HEK293T (cell line): ENCODE data around the gene CNBD2.
"Not testable (repeated sequence)": the region's sequence is repeated elsewhere in the genome, so short reads cannot be mapped to it uniquely, and the experiment has no call there.

ENCODE experiments used
- CTCF ChIA-PET: fragments of 350-600 bp; formaldehyde crosslinking; extraction: SDS; loops from one replicate; lab custom pipeline; 2021; ENCODE audit warnings: antibody characterized with exemption, inconsistent platforms; lab: Yijun Ruan, JAX
- POLR2A ChIA-PET: fragments of 350-600 bp; formaldehyde crosslinking; extraction: SDS; loops from one replicate; lab custom pipeline; 2020; ENCODE audit warnings: antibody characterized with exemption, inconsistent platforms; lab: Yijun Ruan, JAX
- DNase-seq: peaks from one replicate; pipeline ENCODE4 v3.0.0; 2012; ENCODE audit warnings: mixed read lengths; ENCODE audit errors: extremely low spot score
- ARNT ChIP-seq: fragments of 450-650 bp; IDR thresholded peaks from 2 replicates; pipeline ENCODE4 v1.6.1; 2017; ENCODE audit warnings: mild to moderate bottlenecking
- BHLHE40 ChIP-seq: fragments of 450-650 bp; IDR thresholded peaks from 2 replicates; pipeline ENCODE4 v1.6.1; 2016; ENCODE audit warnings: mild to moderate bottlenecking, moderate library complexity, borderline replicate concordance
- CTBP1 ChIP-seq: fragments of 450-650 bp; IDR thresholded peaks from 2 replicates; pipeline ENCODE4 v1.6.1; 2016; ENCODE audit warnings: borderline replicate concordance
- ELF4 ChIP-seq: fragments of 450-650 bp; IDR thresholded peaks from 2 replicates; pipeline ENCODE4 v1.6.1; 2017; ENCODE audit warnings: antibody characterized with exemption
- FOXA1 ChIP-seq: fragments of 450-650 bp; IDR thresholded peaks from 2 replicates; pipeline ENCODE4 v1.6.1; 2016; ENCODE audit warnings: mild to moderate bottlenecking
- FOXK2 ChIP-seq: fragments of 450-650 bp; IDR thresholded peaks from 2 replicates; pipeline ENCODE4 v1.6.1; 2016; ENCODE audit warnings: mild to moderate bottlenecking
- FOXM1 ChIP-seq: fragments of 450-650 bp; IDR thresholded peaks from 2 replicates; pipeline ENCODE4 v1.6.1; 2017; ENCODE audit warnings: mild to moderate bottlenecking, borderline replicate concordance
- HDGF ChIP-seq: fragments of 450-650 bp; IDR thresholded peaks from 2 replicates; pipeline ENCODE4 v1.6.1; 2017; ENCODE audit warnings: antibody characterized with exemption, borderline replicate concordance
- L3MBTL2 ChIP-seq: fragments of 450-650 bp; conservative IDR thresholded peaks from 2 replicates; pipeline ENCODE4 v1.6.1; 2016; ENCODE audit warnings: mild to moderate bottlenecking
- LEF1 ChIP-seq: fragments of 450-650 bp; IDR thresholded peaks from 2 replicates; pipeline ENCODE4 v1.6.1; 2017; ENCODE audit warnings: mild to moderate bottlenecking, borderline replicate concordance
- NFRKB ChIP-seq: fragments of 450-650 bp; IDR thresholded peaks from 2 replicates; pipeline ENCODE4 v1.6.1; 2016; ENCODE audit warnings: mild to moderate bottlenecking, moderate library complexity
- PKNOX1 ChIP-seq: fragments of 450-650 bp; IDR thresholded peaks from 2 replicates; pipeline ENCODE4 v1.6.1; 2016
- SP1 ChIP-seq: fragments of 450-650 bp; IDR thresholded peaks from 2 replicates; pipeline ENCODE4 v1.6.1; 2017
- SUZ12 ChIP-seq: fragments of 450-650 bp; IDR thresholded peaks from 2 replicates; pipeline ENCODE4 v1.6.1; 2016; ENCODE audit warnings: mild to moderate bottlenecking
- TARDBP ChIP-seq: fragments of 450-650 bp; IDR thresholded peaks from 2 replicates; pipeline ENCODE4 v1.6.1; 2016
- ZNF384 ChIP-seq: fragments of 450-650 bp; IDR thresholded peaks from 2 replicates; pipeline ENCODE4 v1.6.1; 2016

CNBD2 gene

GRCh38 chr20:36050436-36051317 lies 82.3 kb downstream of the CNBD2 start:
- DNase-seq: peak; percentile 85
- CTCF ChIA-PET: no interaction called here
- POLR2A ChIA-PET: interaction anchor here (0.6 to 1.1 kb wide), 3 partner anchors 13 to 308 kb away, joined by 3 read pairs; partner anchors contain the start of gene RBM39
- TF ChIP-seq NFRKB: 0 out of 2 replicates have a peak, but pooled peaks have one; percentile 4
- TF ChIP-seq L3MBTL2: peak; percentile 50; the same call in 1 of the 2 replicates
- peak; percentile 80 for TF ChIP-seq ELF4
- 0 out of 2 replicates have a peak, but pooled peaks have one; percentile 15 for TF ChIP-seq ARNT
- no peak for TF ChIP-seq SP1
- TF ChIP-seq PKNOX1: peak; percentile 37; the same call in 1 of the 2 replicates
- TF ChIP-seq CTBP1: 0 out of 2 replicates have a peak, but pooled peaks have one; percentile 77
- no peak for TF ChIP-seq SUZ12
- TF ChIP-seq TARDBP: no peak

DNA sequence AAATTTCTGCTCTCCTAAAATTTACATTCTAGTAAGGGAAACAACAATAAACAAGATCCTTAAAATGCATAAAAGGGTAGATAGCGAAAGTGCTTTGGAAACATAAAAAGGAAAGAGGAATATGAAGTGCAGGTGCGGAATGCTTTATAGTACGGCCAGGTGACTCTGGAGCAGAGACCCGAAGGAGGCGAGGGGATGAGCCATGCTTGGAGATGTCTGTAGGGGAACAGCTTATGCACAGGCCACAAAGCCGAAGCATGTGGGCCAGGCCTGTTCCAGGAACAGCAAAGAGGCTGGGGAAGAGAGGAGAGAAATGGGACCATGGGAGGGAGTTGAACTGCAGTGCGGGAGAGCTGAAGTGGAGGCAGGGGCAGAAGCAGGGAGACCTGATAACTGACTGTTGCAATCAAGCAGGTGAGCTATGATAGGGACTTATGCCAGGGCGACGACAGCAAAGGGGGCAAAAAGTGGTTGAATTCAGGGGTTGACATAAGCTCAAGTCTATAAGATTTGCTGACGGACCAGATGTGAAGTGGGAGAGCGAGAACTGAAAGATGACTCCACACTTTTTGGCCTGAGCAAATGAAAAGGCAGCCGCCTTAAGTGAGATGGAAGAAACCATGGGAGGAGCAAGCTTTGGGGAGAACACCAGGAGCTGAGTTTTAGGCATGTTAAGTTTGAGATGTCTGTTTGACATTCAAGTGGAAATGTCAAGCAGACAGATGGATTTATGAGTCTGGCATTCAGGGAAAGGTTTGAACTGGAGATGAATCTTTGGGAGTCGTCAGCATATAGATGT lies 83.1 kb downstream of the CNBD2 start:
- CTCF ChIA-PET: no interaction called here
- DNase-seq: no peak
- POLR2A ChIA-PET: interaction anchor here (0.7 to 1.0 kb wide), 3 partner anchors 13 to 309 kb away, joined by 3 to 7 read pairs (median 5); partner anchors contain the start of genes RBM39 and SCAND1

GRCh38 chr20:36052117-36052513 lies 83.7 kb downstream of the CNBD2 start:
- no peak for DNase-seq
- POLR2A ChIA-PET: interaction anchor here (0.9 to 1.0 kb wide), 2 partner anchors 12 to 98 kb away, joined by 5 to 7 read pairs; partner anchors contain the start of gene SCAND1
- CTCF ChIA-PET: no interaction called here
- TF ChIP-seq LEF1 (no peak), ZNF384 (no peak), FOXK2 (no peak)

More for the DNA sequence above, 83.1 kb downstream of the CNBD2 start:
- TF ChIP-seq FOXM1: no peak
- no peak for TF ChIP-seq ELF4
- TF ChIP-seq PKNOX1: no peak
- no peak for TF ChIP-seq L3MBTL2
- TF ChIP-seq FOXA1: no peak
- no peak for TF ChIP-seq NFRKB

DNA sequence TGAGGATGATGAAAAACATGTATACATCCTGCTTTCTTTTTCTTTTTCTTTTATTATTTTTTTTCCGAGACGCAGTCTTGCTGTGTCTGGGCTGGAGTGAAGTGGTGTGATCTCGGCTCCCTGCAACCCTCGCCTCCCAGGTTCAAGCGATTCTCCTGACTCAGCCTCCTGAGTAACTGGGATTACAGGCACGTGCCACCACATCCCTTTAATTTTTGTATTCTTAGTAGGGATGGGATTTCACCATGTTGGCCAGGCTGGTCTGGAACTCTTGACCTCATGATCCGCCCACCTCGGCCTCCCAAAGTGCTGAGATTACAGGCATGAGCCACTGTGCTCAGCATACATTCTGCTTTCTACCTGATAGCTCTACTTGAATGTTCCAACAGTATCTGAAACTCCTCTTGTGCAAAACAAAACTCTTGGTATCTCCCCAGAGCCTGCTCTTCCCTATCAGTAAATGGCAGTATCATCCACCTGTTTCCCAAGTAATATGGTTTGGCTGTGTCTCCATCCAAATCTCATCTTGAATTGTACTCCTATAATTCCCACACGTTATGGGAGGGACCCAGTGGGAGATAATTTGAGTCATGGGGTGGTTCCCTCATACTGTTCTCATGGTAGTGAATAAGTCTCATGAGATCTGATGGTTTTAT lies 85.6 kb downstream of the CNBD2 start:
- DNase-seq, CTCF ChIA-PET: not testable (repeated sequence)
- POLR2A ChIA-PET: interaction anchor here (1.4 kb wide), 1 partner anchor 100 kb away, joined by 3 read pairs; the partner anchor contains the start of gene SCAND1

- TF ChIP-seq SP1: no peak
- no peak for TF ChIP-seq BHLHE40
- no peak for TF ChIP-seq FOXA1
- TF ChIP-seq HDGF: no peak
- no peak for TF ChIP-seq ELF4
- no peak for TF ChIP-seq FOXK2
- no peak for TF ChIP-seq CTBP1
- no peak for TF ChIP-seq ZNF384
- TF ChIP-seq PKNOX1: no peak
- TF ChIP-seq TARDBP: no peak
- no peak for TF ChIP-seq L3MBTL2
- no peak for TF ChIP-seq LEF1
- POLR2A ChIA-PET: interaction anchor here (1.1 to 1.3 kb wide), 2 partner anchors 9 to 15 kb away, joined by 3 to 5 read pairs; no protein-coding TSS in a partner anchor
- CTCF ChIA-PET: no interaction called here
- no peak for DNase-seq
Observed at GRCh38 chr20:36055145-36055544, 86.8 kb downstream of the CNBD2 start.

GRCh38 chr20:36060676-36061075 lies 92.3 kb downstream of the CNBD2 start:
- CTCF ChIA-PET: no interaction called here
- DNase-seq: no peak
- POLR2A ChIA-PET: no interaction called here

More at GRCh38 chr20:36060676-36061075, 92.3 kb downstream of the CNBD2 start:
- TF ChIP-seq ZNF384 (no peak), FOXA1 (no peak)
